HG02981 (cell line): ENCODE results near the gene SLC47A1.

Experiments used
- ATAC-seq: cut with Tn5 transposase; IDR thresholded peaks from one replicate; pipeline ENCODE4 v1.9.1; 2021; ENCODE audit warnings: mild to moderate bottlenecking, moderate library complexity; ENCODE audit not compliant: unreplicated experiment

Gene SLC47A1

DNA sequence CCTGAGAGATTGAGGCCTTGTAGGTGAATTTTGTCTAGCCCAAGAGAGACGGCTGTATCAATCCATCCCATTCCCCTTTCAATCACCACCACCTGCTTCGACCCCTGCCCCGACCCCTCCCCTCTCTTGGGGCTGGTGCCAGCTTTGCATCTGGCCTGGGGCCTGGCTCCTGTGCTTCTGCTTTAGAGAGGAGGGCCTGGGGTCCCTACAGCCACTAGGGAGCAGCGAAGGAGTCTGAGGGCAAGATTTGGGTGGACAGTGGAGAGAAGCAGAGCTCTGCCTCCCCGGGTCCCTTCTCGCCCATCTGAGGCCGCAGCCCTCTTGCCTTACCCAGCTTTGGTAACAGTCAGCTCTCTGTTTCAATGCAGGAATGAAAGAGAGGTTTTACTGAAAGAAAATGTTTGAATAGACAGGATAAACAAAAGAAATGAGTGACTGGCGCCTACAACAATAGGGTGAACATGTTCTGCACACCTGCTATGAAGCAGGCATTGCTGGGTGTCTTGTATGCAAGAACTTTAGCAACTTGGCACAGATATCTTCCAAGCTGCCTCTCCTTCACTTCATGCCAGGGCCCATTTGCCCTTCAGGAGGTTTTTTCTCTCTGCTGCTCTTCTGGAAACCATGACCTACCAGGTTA lies 57.4 kb downstream of the SLC47A1 start:
- no peak for ATAC-seq

DNA sequence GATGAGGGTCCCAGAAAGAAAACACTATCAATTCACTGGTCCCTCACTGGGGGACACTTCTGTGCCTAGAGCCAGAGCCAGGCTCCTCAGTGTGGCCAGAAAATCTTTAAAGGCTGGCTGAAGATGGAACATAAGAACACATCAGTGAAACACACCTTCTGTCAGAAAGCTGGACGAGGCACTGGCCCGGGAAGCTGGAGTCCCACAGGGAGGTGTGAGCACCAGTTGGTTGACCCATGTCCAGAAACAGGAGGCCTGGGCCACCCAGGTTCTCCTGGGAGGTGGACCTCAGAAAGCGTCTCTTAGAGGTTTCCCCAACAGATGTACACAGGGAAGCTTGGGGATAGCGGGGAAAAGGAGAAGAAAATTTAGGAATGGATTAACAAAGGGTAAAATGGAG lies 58.7 kb downstream of the SLC47A1 start:
- no peak for ATAC-seq

DNA sequence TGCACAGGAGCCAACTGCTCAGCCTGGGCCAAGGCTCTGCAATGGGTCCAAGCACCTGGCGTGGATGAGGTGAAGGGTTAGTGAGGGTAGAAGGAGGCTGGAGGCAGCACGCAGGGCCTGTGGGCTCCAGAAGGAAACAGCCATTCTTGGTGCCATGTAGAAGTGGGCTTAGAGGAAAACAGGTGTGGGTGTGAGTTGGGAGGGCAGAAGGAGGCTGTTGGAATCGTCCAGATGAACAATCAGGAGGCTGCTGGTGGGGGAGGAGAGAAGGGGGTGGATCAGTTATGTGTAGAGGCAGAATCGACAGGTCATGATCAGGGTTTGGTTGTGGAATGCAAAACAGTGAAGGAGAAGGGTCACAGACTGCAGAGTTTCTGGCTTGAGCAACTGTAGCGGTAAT lies 63.2 kb downstream of the SLC47A1 start:
- no peak for ATAC-seq

DNA sequence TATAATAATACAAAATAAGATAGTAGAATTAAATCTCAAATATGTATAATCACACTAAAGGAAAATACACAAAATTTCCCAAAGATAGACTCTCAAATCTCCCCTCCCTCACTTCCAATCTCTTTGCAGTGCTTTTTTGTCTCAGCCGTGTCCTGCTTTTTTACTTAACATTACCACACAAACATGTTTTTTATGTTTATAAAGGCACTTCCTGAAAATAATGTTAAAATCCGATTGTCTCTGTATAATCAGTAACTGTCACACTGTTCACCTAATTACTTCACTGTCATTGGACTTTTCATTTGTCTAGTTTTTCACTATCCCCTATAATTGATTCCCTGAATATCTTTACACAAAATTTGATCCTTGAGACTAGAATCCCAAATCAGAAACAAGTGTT lies 76.7 kb downstream of the SLC47A1 start:
- no peak for ATAC-seq

DNA sequence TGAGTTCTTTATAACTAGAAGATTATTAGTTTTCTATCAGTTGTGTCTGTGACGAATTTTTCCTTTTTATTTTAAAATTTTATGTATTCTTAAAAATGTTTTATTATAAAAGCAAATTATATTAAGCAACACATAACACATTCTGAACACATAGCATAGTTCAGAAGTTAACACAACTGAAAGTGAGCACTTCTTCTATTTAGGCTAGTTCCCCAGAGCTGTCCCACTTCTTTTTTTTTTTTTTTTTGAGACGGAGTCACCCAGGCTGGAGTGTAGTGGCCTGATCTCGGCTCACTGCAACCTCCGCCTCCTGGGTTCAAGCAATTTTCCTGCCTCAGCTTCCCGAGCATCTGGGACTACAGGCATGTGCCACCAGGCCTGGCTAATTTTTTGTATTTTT lies 77.2 kb downstream of the SLC47A1 start:
- no peak for ATAC-seq

DNA sequence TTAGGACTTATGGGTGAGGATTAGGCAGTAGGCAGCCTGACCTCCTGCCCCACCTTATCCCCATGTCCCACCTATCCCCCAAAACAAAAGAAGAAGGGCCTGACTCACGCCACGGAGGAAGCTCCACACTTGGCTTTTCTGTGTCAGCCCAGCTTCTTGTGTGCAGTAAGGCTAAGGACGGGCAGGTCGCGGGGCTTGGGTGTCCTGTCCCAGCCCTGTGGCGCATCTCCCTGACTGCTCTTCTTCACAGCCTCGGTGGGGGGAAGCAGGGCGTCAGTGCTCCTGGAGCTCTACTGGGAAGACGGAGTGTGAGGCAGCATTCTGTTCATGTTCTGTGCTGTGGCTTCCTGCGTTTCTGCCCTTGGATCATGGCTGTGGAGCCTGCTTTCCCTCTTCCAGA lies 80.3 kb downstream of the SLC47A1 start:
- no peak for ATAC-seq

DNA sequence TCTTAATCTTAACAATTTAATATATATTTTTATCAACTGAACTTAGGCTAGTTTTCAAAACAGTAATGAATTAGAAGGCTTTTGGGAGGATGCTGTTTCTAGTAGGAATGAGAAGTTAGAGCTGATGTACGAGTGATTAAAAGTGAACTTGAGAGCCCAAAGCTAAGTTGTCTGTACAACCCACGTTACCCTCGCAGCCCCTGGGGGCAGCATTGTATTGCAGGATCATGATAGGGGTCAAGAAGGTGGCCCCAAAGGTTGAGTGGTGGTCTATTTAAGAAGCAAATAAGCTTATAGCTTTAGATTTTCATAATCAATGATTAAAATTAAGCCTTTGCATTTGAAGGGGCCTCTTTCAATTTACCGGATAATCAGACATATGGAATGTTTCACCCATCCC lies 81.2 kb downstream of the SLC47A1 start:
- ATAC-seq, result no peak

DNA sequence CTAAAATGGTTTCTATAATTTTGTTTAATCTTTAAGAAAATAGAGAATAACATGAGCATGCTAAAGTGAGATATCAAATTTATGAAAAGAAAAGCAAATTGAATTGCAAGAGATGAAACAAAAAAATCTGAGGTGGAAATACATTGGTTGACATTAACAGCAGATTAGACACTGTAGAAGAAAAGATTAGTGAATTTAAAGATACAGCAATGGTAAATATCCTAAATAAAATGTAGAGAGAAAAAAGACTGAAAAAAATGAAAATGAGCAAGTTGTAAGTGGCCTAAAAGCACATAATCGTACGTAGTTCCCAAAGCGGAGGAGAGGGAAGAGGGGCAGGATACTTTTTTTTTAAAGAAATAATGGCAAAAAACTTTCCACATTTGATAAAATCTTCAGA lies 84.4 kb downstream of the SLC47A1 start:
- ATAC-seq, result no peak

DNA sequence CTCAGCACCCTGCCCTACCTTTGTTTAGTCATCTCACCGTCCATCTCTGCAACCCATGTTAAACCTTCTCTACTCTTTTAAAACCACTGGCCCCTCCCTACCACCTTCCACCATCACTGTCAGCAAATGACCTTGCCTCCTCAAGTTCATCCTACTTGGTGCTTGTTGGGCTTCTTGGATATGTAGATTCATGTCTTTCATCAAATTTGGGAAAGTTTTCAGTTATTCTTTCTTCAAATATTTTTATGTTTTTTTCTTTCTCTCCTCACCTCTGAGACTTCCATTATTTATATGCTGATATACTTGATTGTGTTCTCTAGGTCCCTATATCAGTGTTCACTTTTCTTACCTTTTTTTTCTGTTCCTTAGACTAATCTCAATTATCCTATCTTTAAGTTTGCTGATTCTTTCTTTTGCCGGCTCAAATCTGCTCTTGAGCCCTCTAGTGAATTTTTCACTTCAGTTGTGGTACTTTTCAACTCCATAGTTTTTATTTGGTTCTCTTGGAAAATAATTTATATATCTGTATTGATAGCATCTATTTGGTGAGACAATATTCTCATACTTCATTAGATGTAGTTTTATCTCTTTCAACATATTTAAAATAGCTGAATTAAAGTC lies 86.2 kb downstream of the SLC47A1 start:
- no peak for ATAC-seq

DNA sequence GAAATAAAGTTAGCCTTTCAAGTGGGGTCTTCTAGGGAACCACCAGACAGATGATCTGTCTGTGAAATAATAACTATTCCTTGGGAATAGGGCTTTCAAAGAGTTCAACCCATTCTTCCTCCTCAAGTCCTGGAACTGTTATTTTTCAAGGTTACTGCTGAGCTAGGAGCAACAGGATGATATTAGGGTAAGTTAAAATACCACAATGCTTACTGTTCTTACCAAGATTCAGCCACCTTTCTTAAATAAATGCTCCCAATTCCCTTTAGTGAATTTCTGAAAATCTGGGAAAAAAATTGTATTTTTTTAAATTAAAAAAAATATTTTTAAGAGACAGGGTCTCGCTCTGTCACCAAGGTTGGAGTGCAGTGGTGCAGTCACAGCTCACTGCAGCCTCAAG lies 88.0 kb downstream of the SLC47A1 start:
- ATAC-seq, result no peak

DNA sequence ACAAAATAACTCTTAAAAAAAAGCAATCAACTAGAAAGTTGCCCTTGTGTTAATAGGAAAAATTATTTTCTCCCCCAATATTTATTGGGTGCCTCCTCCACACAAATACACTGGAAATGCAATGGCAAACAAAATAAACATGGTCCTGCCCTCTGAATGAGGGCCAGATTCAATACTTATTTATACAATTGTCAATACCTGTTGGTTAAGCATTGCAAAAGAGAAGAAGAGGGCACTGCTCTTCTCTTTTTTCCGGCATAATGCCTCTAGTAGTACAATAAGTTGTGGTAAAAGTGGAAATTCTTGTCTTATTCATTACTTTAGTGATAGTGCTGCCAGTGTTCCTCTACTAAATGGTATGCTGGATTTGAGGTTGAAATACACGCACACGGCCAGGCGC lies 92.4 kb downstream of the SLC47A1 start:
- no peak for ATAC-seq
